Activated B cell treated with CpG ODN at 0.5 μM for 24 hours (primary cell): Measurements from ENCODE around the gene GRIN3B. TPM values are rescaled to one million over a fixed set of nuclear protein-coding genes. Genes with fewer than 3 reads are reported as not detected.

Source experiments
- ATAC-seq: fragments of 200-7000 bp; cut with Tn5 transposase; one replicate; pipeline ENCODE4 v1.10.0; 2021; ENCODE audit warnings: low read depth, mild to moderate bottlenecking, moderate library complexity
- CTCF ChIA-PET: fragments of 350-600 bp; sonication (Branson Sonifier 250); formaldehyde crosslinking; loops from one replicate; lab custom pipeline; 2021; ENCODE audit warnings: antibody characterized with exemption; lab: Charles Lee
- POLR2A ChIA-PET: fragments of 350-600 bp; sonication (Branson Sonifier 250); formaldehyde crosslinking; loops from one replicate; lab custom pipeline; 2021; ENCODE audit warnings: antibody characterized with exemption; lab: Charles Lee
- DNase-seq: peaks from one replicate; pipeline ENCODE4 v3.0.0; 2022
- H3K27ac Mint-ChIP-seq: one replicate; pipeline ENCODE4 v1.8.0; 2020; ENCODE audit warnings: mixed read lengths
- H3K27me3 Mint-ChIP-seq: one replicate; pipeline ENCODE4 v1.8.0; 2021; ENCODE audit warnings: mixed read lengths
- H3K36me3 Mint-ChIP-seq: one replicate; pipeline ENCODE4 v1.8.0; 2021; ENCODE audit warnings: low read depth, mixed read lengths
- H3K4me1 Mint-ChIP-seq: one replicate; pipeline ENCODE4 v1.8.0; 2021; ENCODE audit warnings: mixed read lengths
- H3K4me3 Mint-ChIP-seq: one replicate; pipeline ENCODE4 v1.8.0; 2020; ENCODE audit warnings: mild to moderate bottlenecking, mixed read lengths
- H3K9me3 Mint-ChIP-seq: one replicate; pipeline ENCODE4 v1.8.0; 2020; ENCODE audit warnings: mixed read lengths
- intact Hi-C: fragments of 100-400 bp; cut with micrococcal nuclease; formaldehyde crosslinking; loops from one replicate; pipeline ENCODE4 v1.15.1; 2024
- total RNA-seq: library from RNA; stranded (reverse); gene quantifications from 2 replicates; pipeline ENCODE4 v1.2.3, GENCODE V29; 2022
- TF ChIP-seq, protein P1 (sequence below): fragments of 200-600 bp; IDR thresholded peaks from one replicate; pipeline ENCODE4 v1.8.0; 2022; ENCODE audit warnings: antibody characterized with exemption, mild to moderate bottlenecking

The GRIN3B gene
- total RNA-seq, 1 donor from 2014 or later, result 0.11 TPM

DNA sequence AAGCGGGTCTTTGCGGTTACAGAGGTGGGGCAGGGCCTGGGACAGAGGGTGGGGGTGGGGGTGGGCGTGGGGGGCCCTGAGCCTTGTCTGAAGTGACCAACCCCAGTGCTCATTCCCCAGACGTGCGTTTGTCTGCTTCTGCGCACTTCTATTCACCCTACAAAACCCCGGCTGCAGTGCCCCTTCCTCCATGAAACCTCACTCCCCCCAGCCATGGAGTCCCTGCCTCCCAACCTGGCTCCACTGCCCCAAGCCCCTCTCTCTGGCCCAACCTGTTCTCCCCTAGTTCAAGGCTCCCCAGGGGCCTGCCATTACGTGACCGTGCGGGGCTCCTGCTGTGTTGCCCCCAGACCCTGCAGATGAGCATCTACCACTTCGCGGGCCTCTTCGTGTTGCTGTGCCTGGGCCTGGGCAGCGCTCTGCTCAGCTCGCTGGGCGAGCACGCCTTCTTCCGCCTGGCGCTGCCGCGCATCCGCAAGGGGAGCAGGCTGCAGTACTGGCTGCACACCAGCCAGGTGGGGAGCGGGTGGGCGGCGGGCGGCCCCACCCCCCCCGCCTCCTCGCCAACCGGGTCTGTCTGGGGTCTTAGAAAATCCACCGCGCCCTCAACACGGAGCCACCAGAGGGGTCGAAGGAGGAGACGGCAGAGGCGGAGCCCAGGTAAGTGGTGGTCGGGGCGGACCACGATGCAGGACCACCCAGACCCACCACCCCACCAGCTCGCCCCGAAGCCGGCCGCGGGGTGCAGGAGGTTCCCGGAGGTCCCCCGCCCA lies 8.2 kb downstream of the GRIN3B start:
- POLR2A ChIA-PET, result interaction anchor here (0.6 kb wide), 1 partner anchor 7 kb away, joined by 6 read pairs; no protein-coding TSS in a partner anchor
- DNase-seq, result no peak

DNA sequence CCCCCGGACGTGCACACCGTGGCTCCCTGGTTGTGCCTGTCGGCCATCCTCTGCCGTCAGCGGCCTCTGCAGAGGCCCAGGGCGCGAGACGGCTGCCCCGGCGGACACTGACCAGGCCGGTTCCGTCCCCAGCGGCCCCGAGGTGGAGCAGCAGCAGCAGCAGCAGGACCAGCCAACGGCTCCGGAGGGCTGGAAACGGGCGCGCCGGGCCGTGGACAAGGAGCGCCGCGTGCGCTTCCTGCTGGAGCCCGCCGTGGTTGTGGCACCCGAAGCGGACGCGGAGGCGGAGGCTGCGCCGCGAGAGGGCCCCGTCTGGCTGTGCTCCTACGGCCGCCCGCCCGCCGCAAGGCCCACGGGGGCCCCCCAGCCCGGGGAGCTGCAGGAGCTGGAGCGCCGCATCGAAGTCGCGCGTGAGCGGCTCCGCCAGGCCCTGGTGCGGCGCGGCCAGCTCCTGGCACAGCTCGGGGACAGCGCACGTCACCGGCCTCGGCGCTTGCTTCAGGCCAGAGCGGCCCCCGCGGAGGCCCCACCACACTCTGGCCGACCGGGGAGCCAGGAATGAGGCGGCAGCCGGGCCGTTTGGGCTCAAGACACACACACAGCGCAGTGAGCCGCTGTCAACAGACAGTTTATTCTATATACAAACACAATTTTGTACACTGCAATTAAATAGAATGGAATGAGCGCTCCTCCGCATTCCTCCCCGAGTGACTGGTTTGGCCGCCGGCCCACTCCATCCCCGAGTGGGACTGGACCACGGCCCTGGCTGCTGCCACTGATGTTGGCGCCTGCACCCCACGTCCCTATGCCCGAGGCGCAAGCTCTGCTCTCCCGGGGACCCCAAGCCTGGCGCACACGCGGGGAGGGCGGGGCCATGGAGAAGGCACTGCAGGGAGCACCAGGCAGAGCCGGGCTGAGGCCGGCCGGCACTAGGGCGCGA lies 9.1 kb downstream of the GRIN3B start:
- ATAC-seq (no peak), DNase-seq (no peak)
- H3K4me1 Mint-ChIP-seq, result peaks cover 3% of the 10 kb centered on the region
- TF ChIP-seq, protein P1, sequence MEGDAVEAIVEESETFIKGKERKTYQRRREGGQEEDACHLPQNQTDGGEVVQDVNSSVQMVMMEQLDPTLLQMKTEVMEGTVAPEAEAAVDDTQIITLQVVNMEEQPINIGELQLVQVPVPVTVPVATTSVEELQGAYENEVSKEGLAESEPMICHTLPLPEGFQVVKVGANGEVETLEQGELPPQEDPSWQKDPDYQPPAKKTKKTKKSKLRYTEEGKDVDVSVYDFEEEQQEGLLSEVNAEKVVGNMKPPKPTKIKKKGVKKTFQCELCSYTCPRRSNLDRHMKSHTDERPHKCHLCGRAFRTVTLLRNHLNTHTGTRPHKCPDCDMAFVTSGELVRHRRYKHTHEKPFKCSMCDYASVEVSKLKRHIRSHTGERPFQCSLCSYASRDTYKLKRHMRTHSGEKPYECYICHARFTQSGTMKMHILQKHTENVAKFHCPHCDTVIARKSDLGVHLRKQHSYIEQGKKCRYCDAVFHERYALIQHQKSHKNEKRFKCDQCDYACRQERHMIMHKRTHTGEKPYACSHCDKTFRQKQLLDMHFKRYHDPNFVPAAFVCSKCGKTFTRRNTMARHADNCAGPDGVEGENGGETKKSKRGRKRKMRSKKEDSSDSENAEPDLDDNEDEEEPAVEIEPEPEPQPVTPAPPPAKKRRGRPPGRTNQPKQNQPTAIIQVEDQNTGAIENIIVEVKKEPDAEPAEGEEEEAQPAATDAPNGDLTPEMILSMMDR, result no peak
- peaks cover 33% of the 10 kb centered on the region for H3K36me3 Mint-ChIP-seq
- intact Hi-C loops, result no loop called here
- POLR2A ChIA-PET, result interaction anchor here (0.6 kb wide), 1 partner anchor 8 kb away, joined by 6 read pairs; no protein-coding TSS in a partner anchor
- H3K9me3 Mint-ChIP-seq, result no peaks in the 10 kb centered on the region
- H3K27ac Mint-ChIP-seq, result no peak overlapping the region
- H3K27me3 Mint-ChIP-seq, result no peaks in the 10 kb centered on the region
- CTCF ChIA-PET, result no interaction called here
- no peak overlapping the region for H3K4me3 Mint-ChIP-seq

More for the DNA sequence above, 8.2 kb downstream of the GRIN3B start:
- Mint-ChIP-seq H3K27ac (no peak overlapping the region), H3K9me3 (no peaks in the 10 kb centered on the region), H3K27me3 (no peaks in the 10 kb centered on the region), H3K4me3 (no peak overlapping the region), H3K4me1 (no peaks in the 10 kb centered on the region), H3K36me3 (peaks cover 24% of the 10 kb centered on the region)
- TF ChIP-seq, protein P1, result no peak
- intact Hi-C loops, result no loop called here
- no peak for ATAC-seq
- CTCF ChIA-PET, result no interaction called here

DNA sequence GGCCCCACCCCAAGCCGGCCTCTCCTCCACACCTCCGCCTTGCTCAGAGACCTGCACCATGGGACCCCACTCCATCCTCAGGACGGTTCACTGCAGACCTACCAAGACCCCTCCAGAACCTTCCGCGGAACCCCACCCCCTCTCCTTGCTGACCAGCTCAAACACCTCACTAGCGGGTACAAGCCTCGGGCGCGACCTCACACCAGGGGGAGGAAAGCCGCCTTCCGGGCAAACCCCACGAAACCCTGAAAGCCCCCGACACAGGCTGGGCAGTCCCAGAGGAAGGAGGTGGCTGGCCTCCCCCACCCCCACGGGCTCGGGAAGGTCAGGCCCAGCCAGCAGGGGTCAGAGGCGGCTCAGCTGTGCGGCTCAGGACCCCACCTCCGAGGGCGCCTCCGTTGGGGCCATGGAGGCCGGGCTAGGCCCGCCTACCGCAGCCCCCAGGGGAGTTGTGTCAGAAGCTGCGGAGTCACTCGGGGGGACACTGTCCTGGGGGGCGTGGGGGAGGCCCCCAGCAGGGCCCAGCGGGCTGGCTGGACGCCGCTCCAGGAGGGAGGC lies 9.8 kb downstream of the GRIN3B start:
- H3K9me3 Mint-ChIP-seq, result no peaks in the 10 kb centered on the region
- H3K36me3 Mint-ChIP-seq, result peaks cover 33% of the 10 kb centered on the region
- H3K27ac Mint-ChIP-seq, result no peak overlapping the region
- CTCF ChIA-PET, result no interaction called here
- intact Hi-C loops, result no loop called here
- DNase-seq (no peak), ATAC-seq (no peak)
- no peak overlapping the region for H3K4me3 Mint-ChIP-seq
- TF ChIP-seq, protein P1, result no peak
- H3K4me1 Mint-ChIP-seq, result peaks cover 3% of the 10 kb centered on the region
- POLR2A ChIA-PET, result no interaction called here
- H3K27me3 Mint-ChIP-seq, result no peaks in the 10 kb centered on the region

GRCh38 chr19:1010586-1011510 lies 10.6 kb downstream of the GRIN3B start:
- Mint-ChIP-seq H3K27me3 (no peaks in the 10 kb centered on the region), H3K27ac (no peak overlapping the region), H3K36me3 (peaks cover 33% of the 10 kb centered on the region), H3K9me3 (no peaks in the 10 kb centered on the region), H3K4me1 (peaks cover 8% of the 10 kb centered on the region), H3K4me3 (no peak overlapping the region)
- CTCF ChIA-PET, result no interaction called here
- DNase-seq (no peak), ATAC-seq (no peak)
- TF ChIP-seq, protein P1, result no peak
- POLR2A ChIA-PET, result no interaction called here
- intact Hi-C loops, result no loop called here
